ENCODE data around the gene ARNT2. TPM values are rescaled to one million over a fixed set of nuclear protein-coding genes. Genes with fewer than 3 reads are reported as not detected.

ARNT2 gene
- total and polyA plus RNA-seq, 2 of the 13 experiments (the other 11 are each of a cell fraction or from before 2014, with no cell fraction given): 0.69 to 1.7 TPM

DNA sequence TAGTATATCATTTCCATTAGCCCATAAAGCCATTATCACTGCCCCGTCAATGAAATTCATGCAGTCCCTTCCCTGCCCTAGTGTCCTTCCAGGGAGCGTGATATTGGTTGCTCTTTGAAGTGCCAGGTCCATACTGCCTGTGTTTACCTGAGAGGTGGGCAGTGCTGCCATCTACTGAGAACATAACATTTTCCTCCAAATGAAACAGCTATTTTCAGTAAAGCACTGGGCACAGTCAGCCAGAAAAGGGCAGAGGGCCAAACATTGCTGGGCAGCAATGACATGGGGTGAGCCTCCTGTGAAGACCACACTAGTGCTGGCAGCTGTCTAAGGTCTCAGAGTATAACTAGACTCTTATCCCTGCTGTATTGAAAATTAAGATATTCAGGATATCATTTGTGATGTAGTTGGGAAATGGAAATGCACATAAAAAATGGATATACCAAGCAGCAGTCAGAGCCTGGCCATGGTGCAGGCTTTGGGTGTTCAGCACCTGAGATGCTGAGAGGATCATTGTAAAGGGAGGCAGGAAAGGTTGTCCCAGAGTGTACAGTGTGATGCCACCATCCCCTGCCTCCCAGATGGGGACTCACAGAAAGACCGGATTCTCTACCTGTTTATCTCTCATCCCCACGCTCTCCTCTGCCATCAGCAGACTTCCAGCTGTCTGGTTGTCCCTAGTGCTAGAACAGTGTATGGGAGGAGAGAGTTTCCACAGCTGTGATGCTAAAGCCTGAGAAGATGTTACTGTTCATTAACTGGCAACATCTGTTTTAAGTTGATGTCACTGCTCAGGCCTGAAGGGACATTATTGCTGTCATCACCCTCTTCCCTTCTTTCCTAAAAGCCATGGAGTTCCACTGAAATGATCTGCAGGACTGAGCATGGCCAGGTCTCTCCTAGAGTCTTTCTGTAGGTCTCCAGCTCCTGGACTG, 108.8 kb downstream of the ARNT2 start:
- Histone ChIP-seq H3K4me2 (ENCODE audit: low read depth, low read length) (no peak overlapping the region), H3K4me3 (replicated peaks in 1 of 3; ENCODE audit: insufficient read depth in 1 of 3, low read depth in 2 of 3, low read length in 3 of 3) (no peak overlapping the region), H3K36me3 (replicated peaks in 1 of 2; ENCODE audit: control insufficient read depth in 1 of 2, insufficient read depth in 2 of 2, low read length in 2 of 2) (no peaks in the 10 kb centered on the region), H2AFZ (ENCODE audit: low read length) (no peak overlapping the region), H3K79me2 (ENCODE audit: insufficient read depth, low read length) (no peaks in the 10 kb centered on the region), H3K4me1 (ENCODE audit: insufficient read depth, low read length) (no peaks in the 10 kb centered on the region), H4K20me1 (ENCODE audit: insufficient read depth, low read length) (no peaks in the 10 kb centered on the region), H3K9ac (ENCODE audit: insufficient read depth, low read depth, low read length) (no peak overlapping the region), H3K27me3 (ENCODE audit: control insufficient read depth in 1 of 2, insufficient read depth in 2 of 2, low read length in 2 of 2) (no peaks in the 10 kb centered on the region), H3K9me3 (ENCODE audit: low read length) (no peaks in the 10 kb centered on the region), H3K27ac (ENCODE audit: extremely low read length, insufficient read depth, low read length) (no peak overlapping the region)
- no TSS peak for BruUV-seq (replicated peaks)
- in situ Hi-C loops (cut with HindIII; ENCODE audit: extremely low pct_ligation_motif_present, low pct_unique_long_range_greater_than_20kb): loop anchor here (5.0 kb wide), 1 partner anchor 56 kb away; no protein-coding TSS in a partner anchor
- TF ChIP-seq STAG1 (CRISPR knock-in tag; IDR thresholded peaks at IDR 0.05) (peak; percentile 77), RAD21 (CRISPR knock-in tag; IDR thresholded peaks at IDR 0.05) (0 out of 2 replicates have a peak, but pooled peaks have one; percentile 10), SMC3 (IDR thresholded peaks at IDR 0.05; ENCODE audit: low read length) (peak; percentile 44), ZFP36L1 (CRISPR knock-in tag; IDR thresholded peaks at IDR 0.05) (no peak)
- TF ChIP-seq, protein P1, sequence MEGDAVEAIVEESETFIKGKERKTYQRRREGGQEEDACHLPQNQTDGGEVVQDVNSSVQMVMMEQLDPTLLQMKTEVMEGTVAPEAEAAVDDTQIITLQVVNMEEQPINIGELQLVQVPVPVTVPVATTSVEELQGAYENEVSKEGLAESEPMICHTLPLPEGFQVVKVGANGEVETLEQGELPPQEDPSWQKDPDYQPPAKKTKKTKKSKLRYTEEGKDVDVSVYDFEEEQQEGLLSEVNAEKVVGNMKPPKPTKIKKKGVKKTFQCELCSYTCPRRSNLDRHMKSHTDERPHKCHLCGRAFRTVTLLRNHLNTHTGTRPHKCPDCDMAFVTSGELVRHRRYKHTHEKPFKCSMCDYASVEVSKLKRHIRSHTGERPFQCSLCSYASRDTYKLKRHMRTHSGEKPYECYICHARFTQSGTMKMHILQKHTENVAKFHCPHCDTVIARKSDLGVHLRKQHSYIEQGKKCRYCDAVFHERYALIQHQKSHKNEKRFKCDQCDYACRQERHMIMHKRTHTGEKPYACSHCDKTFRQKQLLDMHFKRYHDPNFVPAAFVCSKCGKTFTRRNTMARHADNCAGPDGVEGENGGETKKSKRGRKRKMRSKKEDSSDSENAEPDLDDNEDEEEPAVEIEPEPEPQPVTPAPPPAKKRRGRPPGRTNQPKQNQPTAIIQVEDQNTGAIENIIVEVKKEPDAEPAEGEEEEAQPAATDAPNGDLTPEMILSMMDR (CRISPR knock-in tag; IDR thresholded peaks at IDR 0.05): peak; percentile 67
- ChIA-PET CTCF (ENCODE audit: low intra/inter-chr PET ratio, low total read pairs) (interaction anchor here (2.7 kb wide), 1 partner anchor 56 kb away, joined by 31 read pairs; no protein-coding TSS in a partner anchor), POLR2A (no interaction called here)
- ATAC-seq (peak; percentile 77), DNase-seq (ENCODE audit: low spot score) (peak; percentile 49), FAIRE-seq (peak; percentile 57)
- 33% methylated on average over 4 of the region's 4 CpGs for WGBS (ENCODE audit: low lambda C conversion rate)
- intact Hi-C loops (cut with micrococcal nuclease; ENCODE audit: unreplicated experiment): loop anchor here (1.0 kb wide), 1 partner anchor 57 kb away; no protein-coding TSS in a partner anchor

Measured in HepG2 (cell line).